HL-60 (cell line): ENCODE results near the gene HOXB4.

ENCODE experiments used
- GABPA ChIP-seq: IDR thresholded peaks from 2 replicates; pipeline ENCODE4 v1.6.1; 2012; ENCODE audit warnings: low read depth
- POLR2AphosphoS5 ChIP-seq: IDR thresholded peaks from 2 replicates; pipeline ENCODE4 v1.6.1; 2012; ENCODE audit warnings: low read depth
- SPI1 ChIP-seq: IDR thresholded peaks from 2 replicates; pipeline ENCODE4 v1.6.1; 2012; ENCODE audit warnings: low read depth, mild to moderate bottlenecking, borderline replicate concordance
- TF ChIP-seq, protein P1 (sequence below): IDR thresholded peaks from one replicate; pipeline ENCODE4 v1.5.1; 2011; ENCODE audit warnings: low read length, control low read depth, inconsistent platforms; ENCODE audit not compliant: insufficient read depth
- TF ChIP-seq, protein P2 (sequence below): IDR thresholded peaks from 2 replicates; pipeline ENCODE4 v1.6.1; 2012; ENCODE audit warnings: low read depth; ENCODE audit not compliant: insufficient replicate concordance

GRCh38 chr17:48552466-48553189 lies 25.5 kb downstream of the HOXB4 start:
- TF ChIP-seq, protein P1, sequence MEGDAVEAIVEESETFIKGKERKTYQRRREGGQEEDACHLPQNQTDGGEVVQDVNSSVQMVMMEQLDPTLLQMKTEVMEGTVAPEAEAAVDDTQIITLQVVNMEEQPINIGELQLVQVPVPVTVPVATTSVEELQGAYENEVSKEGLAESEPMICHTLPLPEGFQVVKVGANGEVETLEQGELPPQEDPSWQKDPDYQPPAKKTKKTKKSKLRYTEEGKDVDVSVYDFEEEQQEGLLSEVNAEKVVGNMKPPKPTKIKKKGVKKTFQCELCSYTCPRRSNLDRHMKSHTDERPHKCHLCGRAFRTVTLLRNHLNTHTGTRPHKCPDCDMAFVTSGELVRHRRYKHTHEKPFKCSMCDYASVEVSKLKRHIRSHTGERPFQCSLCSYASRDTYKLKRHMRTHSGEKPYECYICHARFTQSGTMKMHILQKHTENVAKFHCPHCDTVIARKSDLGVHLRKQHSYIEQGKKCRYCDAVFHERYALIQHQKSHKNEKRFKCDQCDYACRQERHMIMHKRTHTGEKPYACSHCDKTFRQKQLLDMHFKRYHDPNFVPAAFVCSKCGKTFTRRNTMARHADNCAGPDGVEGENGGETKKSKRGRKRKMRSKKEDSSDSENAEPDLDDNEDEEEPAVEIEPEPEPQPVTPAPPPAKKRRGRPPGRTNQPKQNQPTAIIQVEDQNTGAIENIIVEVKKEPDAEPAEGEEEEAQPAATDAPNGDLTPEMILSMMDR: no peak
- TF ChIP-seq POLR2AphosphoS5 (no peak), GABPA (no peak), SPI1 (no peak)
- TF ChIP-seq, protein P2, sequence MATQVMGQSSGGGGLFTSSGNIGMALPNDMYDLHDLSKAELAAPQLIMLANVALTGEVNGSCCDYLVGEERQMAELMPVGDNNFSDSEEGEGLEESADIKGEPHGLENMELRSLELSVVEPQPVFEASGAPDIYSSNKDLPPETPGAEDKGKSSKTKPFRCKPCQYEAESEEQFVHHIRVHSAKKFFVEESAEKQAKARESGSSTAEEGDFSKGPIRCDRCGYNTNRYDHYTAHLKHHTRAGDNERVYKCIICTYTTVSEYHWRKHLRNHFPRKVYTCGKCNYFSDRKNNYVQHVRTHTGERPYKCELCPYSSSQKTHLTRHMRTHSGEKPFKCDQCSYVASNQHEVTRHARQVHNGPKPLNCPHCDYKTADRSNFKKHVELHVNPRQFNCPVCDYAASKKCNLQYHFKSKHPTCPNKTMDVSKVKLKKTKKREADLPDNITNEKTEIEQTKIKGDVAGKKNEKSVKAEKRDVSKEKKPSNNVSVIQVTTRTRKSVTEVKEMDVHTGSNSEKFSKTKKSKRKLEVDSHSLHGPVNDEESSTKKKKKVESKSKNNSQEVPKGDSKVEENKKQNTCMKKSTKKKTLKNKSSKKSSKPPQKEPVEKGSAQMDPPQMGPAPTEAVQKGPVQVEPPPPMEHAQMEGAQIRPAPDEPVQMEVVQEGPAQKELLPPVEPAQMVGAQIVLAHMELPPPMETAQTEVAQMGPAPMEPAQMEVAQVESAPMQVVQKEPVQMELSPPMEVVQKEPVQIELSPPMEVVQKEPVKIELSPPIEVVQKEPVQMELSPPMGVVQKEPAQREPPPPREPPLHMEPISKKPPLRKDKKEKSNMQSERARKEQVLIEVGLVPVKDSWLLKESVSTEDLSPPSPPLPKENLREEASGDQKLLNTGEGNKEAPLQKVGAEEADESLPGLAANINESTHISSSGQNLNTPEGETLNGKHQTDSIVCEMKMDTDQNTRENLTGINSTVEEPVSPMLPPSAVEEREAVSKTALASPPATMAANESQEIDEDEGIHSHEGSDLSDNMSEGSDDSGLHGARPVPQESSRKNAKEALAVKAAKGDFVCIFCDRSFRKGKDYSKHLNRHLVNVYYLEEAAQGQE: no peak
